ENCODE data around the gene ADGRG6. TPM values are rescaled to one million over a fixed set of nuclear protein-coding genes. Genes with fewer than 3 reads are reported as not detected.

ADGRG6 gene
- total and polyA plus RNA-seq, 2 donors (not counting 3 experiments of a cell fraction or from before 2014, with no cell fraction given) = 99.3 to 166 TPM

DNA sequence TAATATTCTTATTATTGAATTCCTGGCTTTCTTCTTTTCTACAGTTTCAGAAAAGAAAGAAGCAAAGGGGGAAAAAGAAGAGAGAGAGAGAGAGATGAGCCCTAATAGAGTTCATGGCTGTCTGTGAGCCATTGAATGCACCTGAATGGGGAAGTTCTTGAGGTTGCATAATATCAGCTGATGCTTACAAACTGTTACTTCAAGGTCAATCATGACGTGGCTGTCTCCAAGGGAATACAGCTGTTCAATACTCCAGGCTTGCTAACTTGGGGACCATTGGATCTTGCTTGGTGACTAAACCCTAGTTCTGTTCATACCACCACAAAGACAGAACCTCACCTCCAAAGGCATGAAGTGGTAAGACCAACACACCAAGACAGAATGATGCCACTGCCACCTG lies 180.4 kb downstream of the ADGRG6 start:
- TF ChIP-seq, protein P1, sequence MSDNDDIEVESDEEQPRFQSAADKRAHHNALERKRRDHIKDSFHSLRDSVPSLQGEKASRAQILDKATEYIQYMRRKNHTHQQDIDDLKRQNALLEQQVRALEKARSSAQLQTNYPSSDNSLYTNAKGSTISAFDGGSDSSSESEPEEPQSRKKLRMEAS (IDR thresholded peaks at IDR 0.05; ENCODE audit: insufficient read depth, insufficient read length) = no peak
- TF ChIP-seq POLR2A (IDR thresholded peaks at IDR 0.05; ENCODE audit: low read depth, low read length) (no peak), EZH2 (IDR thresholded peaks at IDR 0.05; ENCODE audit: borderline replicate concordance, low read depth, low read length, severe bottlenecking) (no peak), GATA2 (IDR thresholded peaks at IDR 0.05; ENCODE audit: insufficient read depth, insufficient read length, low read depth, low read length) (no peak), JUN (IDR thresholded peaks at IDR 0.05; ENCODE audit: borderline replicate concordance, insufficient read depth, insufficient read length, low read depth) (no peak), POLR2AphosphoS5 (IDR thresholded peaks at IDR 0.05; ENCODE audit: insufficient read depth, low read depth, low read length) (no peak)
- TF ChIP-seq, protein P2, sequence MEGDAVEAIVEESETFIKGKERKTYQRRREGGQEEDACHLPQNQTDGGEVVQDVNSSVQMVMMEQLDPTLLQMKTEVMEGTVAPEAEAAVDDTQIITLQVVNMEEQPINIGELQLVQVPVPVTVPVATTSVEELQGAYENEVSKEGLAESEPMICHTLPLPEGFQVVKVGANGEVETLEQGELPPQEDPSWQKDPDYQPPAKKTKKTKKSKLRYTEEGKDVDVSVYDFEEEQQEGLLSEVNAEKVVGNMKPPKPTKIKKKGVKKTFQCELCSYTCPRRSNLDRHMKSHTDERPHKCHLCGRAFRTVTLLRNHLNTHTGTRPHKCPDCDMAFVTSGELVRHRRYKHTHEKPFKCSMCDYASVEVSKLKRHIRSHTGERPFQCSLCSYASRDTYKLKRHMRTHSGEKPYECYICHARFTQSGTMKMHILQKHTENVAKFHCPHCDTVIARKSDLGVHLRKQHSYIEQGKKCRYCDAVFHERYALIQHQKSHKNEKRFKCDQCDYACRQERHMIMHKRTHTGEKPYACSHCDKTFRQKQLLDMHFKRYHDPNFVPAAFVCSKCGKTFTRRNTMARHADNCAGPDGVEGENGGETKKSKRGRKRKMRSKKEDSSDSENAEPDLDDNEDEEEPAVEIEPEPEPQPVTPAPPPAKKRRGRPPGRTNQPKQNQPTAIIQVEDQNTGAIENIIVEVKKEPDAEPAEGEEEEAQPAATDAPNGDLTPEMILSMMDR (IDR thresholded peaks at IDR 0.05; ENCODE audit: extremely low read depth in 1 of 2, insufficient read depth in 1 of 2, low read depth in 1 of 2, low read length in 2 of 2) = no peak
- intact Hi-C loops (cut with micrococcal nuclease) = no loop called here
- dilution Hi-C loops (cut with MboI; ENCODE audit: extremely low pct_ligation_motif_present, low sequenced_read_pairs) = no loop called here
- Histone ChIP-seq H3K4me1 (ENCODE audit: control insufficient read depth, extremely low read depth, insufficient read depth, low read length) (no peaks in the 10 kb centered on the region), H3K36me3 (ENCODE audit: control insufficient read depth in 2 of 2, extremely low read depth in 1 of 2, insufficient read depth in 2 of 2, low read length in 2 of 2) (no peaks in the 10 kb centered on the region), H3K4me2 (ENCODE audit: insufficient read depth, low read length) (no peak overlapping the region), H3K27me3 (ENCODE audit: control insufficient read depth in 2 of 2, insufficient read depth in 2 of 2, low read length in 2 of 2) (peaks cover 9 to 11% of the 10 kb centered on the region in 2 experiments), H3K79me2 (ENCODE audit: control insufficient read depth, insufficient read depth, low read length) (no peaks in the 10 kb centered on the region), H3K9ac (replicated peaks; ENCODE audit: extremely low read depth, insufficient read depth, low read length) (no peak overlapping the region), H3K9me1 (replicated peaks; ENCODE audit: control insufficient read depth, extremely low read depth, insufficient read depth, low read length) (no peaks in the 10 kb centered on the region), H2AFZ (ENCODE audit: low read depth, low read length) (no peak overlapping the region), H4K20me1 (replicated peaks; ENCODE audit: control insufficient read depth, extremely low read depth, insufficient read depth, low read length) (no peaks in the 10 kb centered on the region), H3K27ac (ENCODE audit: insufficient read depth, low read depth, low read length) (no peak overlapping the region), H3K9me3 (replicated peaks; ENCODE audit: control insufficient read depth, insufficient read depth, low read length) (no peaks in the 10 kb centered on the region), H3K4me3 (replicated peaks in 1 of 3; ENCODE audit: insufficient read depth in 1 of 3, low read depth in 1 of 3, low read length in 3 of 3) (no peak overlapping the region)
- ChIA-PET POLR2A (interaction anchor here (0.6 kb wide), 1 partner anchor 33 kb away, joined by 3 read pairs; no protein-coding TSS in a partner anchor), CTCF (interaction anchor here (4.0 kb wide), 1 partner anchor 8 kb away, joined by 24 read pairs; no protein-coding TSS in a partner anchor)
- FAIRE-seq (no peak), DNase-seq (ENCODE audit: low read depth, low spot score) (no peak)
- no TSS peak for BruUV-seq (replicated peaks)

All from endothelial cell of umbilical vein (primary cell).